Measurements from ENCODE around the gene GRXCR2. TPM values are rescaled to one million over a fixed set of nuclear protein-coding genes. Genes with fewer than 3 reads are reported as not detected.

Gene GRXCR2
- total RNA-seq, 3 donors from 2014 or later = not detected

- no peaks in the 10 kb centered on the region for H3K36me3 Mint-ChIP-seq (ENCODE audit: insufficient read depth)
- H3K4me1 Mint-ChIP-seq (ENCODE audit: low read depth) = peaks cover 9% of the 10 kb centered on the region
- peak overlapping the region; percentile 64 for H3K4me3 Mint-ChIP-seq
- H3K9me3 Mint-ChIP-seq = no peaks in the 10 kb centered on the region
- H3K27me3 Mint-ChIP-seq (ENCODE audit: low read depth) = peaks cover 13% of the 10 kb centered on the region
- DNase-seq (no peak), ATAC-seq (no peak)
These were observed 37.0 kb downstream of the GRXCR2 start for GRCh38 chr5:145835848-145836239.

GRCh38 chr5:145834917-145835847 lies 37.6 kb downstream of the GRXCR2 start, which contains the start of gene PRELID2:
PRELID2 (minus strand) TSS chr5:145835342; CDS start chr5:145835251, 91 bp downstream.
- peaks cover 9% of the 10 kb centered on the region for H3K4me1 Mint-ChIP-seq (ENCODE audit: low read depth)
- peak within 1 kb of the TSS; percentile 64 for H3K4me3 Mint-ChIP-seq
- DNase-seq (peak; percentile 31), ATAC-seq (peak; percentile 74 to 79)
- H3K36me3 Mint-ChIP-seq (ENCODE audit: insufficient read depth) = no peaks in the 10 kb centered on the region
- no peaks in the 10 kb centered on the region for H3K9me3 Mint-ChIP-seq
- peaks cover 13% of the 10 kb centered on the region for H3K27me3 Mint-ChIP-seq (ENCODE audit: low read depth)

GRCh38 chr5:145834554-145834916 lies 38.3 kb downstream of the GRXCR2 start:
- no peaks in the 10 kb centered on the region for H3K9me3 Mint-ChIP-seq
- H3K4me3 Mint-ChIP-seq = peak overlapping the region; percentile 58
- ATAC-seq (no peak), DNase-seq (no peak)
- peaks cover 9% of the 10 kb centered on the region for H3K4me1 Mint-ChIP-seq (ENCODE audit: low read depth)
- peaks cover 13% of the 10 kb centered on the region for H3K27me3 Mint-ChIP-seq (ENCODE audit: low read depth)
- no peaks in the 10 kb centered on the region for H3K36me3 Mint-ChIP-seq (ENCODE audit: insufficient read depth)

DNA sequence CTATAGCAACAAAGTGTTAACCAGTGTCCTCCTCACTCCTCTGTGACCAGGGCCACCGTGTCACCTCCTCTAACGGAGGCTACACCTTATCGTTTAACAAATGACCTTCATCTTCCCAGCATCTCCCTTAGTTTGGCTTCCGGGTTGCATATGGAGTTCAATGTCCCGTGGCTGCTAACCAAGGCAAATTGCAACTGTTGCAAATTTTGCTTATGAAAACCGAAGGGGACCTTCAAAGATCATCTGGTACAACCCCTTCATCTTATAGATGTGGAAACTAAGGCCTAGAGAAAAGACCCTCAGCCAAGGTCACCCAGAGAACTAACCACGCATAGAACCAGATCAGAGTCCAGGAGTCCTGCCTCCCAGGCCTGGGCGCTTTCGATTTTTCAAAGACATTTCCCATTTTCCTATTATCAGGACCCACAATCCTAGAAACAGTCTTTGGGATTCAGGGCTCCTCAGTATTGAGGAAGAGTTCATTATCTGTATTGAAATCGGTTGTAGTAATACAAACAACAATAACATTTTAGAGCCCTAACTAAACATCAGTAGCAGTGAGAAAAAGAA lies 39.1 kb downstream of the GRXCR2 start:
- peaks cover 9% of the 10 kb centered on the region for H3K4me1 Mint-ChIP-seq (ENCODE audit: low read depth)
- H3K36me3 Mint-ChIP-seq (ENCODE audit: insufficient read depth) = no peaks in the 10 kb centered on the region
- ATAC-seq (no peak), DNase-seq (no peak)
- H3K4me3 Mint-ChIP-seq = peak overlapping the region; percentile 24
- H3K9me3 Mint-ChIP-seq = no peaks in the 10 kb centered on the region
- peaks cover 11% of the 10 kb centered on the region for H3K27me3 Mint-ChIP-seq (ENCODE audit: low read depth)

GRCh38 chr5:145830594-145830993 lies 42.2 kb downstream of the GRXCR2 start:
- no peak for ATAC-seq
- Mint-ChIP-seq H3K4me3 (no peak overlapping the region), H3K27me3 (ENCODE audit: low read depth) (peaks cover 5% of the 10 kb centered on the region)

GRCh38 chr5:145829708-145830361 lies 43.0 kb downstream of the GRXCR2 start:
- Mint-ChIP-seq H3K27me3 (ENCODE audit: low read depth) (peaks cover 4% of the 10 kb centered on the region), H3K4me1 (ENCODE audit: low read depth) (no peaks in the 10 kb centered on the region), H3K9me3 (no peaks in the 10 kb centered on the region), H3K4me3 (no peak overlapping the region), H3K36me3 (ENCODE audit: insufficient read depth) (no peaks in the 10 kb centered on the region)
- no peak for ATAC-seq
- DNase-seq = no peak

More at GRCh38 chr5:145830594-145830993, 42.2 kb downstream of the GRXCR2 start:
- Mint-ChIP-seq H3K36me3 (ENCODE audit: insufficient read depth) (no peaks in the 10 kb centered on the region), H3K4me1 (ENCODE audit: low read depth) (peaks cover 2% of the 10 kb centered on the region), H3K9me3 (no peaks in the 10 kb centered on the region)
- DNase-seq = no peak

GRCh38 chr5:145826895-145827674 lies 45.7 kb downstream of the GRXCR2 start:
- no peak overlapping the region for H3K4me3 Mint-ChIP-seq

DNA sequence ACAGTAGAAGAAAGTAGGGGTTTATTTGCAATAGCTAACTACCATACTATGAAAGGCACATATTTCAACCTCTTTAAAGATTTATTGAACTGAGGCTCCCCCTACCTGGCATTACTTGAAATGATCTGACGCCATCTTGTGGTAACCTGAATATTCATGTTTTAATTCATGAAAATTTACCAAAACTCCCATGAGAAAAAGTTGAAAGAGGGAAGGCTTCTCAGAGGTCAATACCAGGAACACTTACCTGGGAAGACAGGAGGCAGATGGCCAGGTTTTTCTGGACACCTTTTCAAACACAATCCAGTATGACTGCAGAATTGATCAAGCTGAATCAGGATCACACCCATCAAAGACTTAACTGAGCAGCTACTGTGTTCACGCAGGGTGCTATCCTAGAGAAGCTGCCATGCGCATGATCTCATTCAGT lies 47.0 kb downstream of the GRXCR2 start:
- Mint-ChIP-seq H3K4me3 (no peak overlapping the region), H3K9me3 (no peaks in the 10 kb centered on the region), H3K27me3 (ENCODE audit: low read depth) (no peaks in the 10 kb centered on the region), H3K36me3 (ENCODE audit: insufficient read depth) (no peaks in the 10 kb centered on the region), H3K4me1 (ENCODE audit: low read depth) (no peaks in the 10 kb centered on the region)
- ATAC-seq (no peak), DNase-seq (no peak)

More at GRCh38 chr5:145826895-145827674, 45.7 kb downstream of the GRXCR2 start:
- Mint-ChIP-seq H3K9me3 (no peaks in the 10 kb centered on the region), H3K27me3 (ENCODE audit: low read depth) (no peaks in the 10 kb centered on the region), H3K4me1 (ENCODE audit: low read depth) (no peaks in the 10 kb centered on the region), H3K36me3 (ENCODE audit: insufficient read depth) (no peaks in the 10 kb centered on the region)
- no peak for ATAC-seq
- DNase-seq = no peak

DNA sequence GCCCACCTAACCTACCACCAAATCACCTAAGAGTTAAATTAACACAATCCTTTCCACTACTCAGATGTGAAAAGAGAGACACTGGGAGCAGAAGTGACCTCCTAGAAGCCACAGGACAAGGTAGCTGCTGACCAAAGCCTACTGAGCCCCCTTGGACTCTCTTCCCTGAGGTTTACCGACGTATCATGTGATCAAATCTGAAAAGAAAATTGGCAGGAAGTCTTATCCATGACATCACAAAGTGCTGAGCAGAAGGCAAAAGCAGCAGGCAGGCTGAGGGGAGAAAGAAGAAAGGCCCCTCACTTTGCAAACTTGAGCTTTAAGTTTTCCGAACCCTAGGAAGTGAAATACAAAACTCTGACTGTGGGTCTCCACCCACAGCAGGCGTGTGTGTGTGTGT lies 48.8 kb downstream of the GRXCR2 start:
- H3K36me3 Mint-ChIP-seq (ENCODE audit: insufficient read depth) = no peaks in the 10 kb centered on the region
- H3K27me3 Mint-ChIP-seq (ENCODE audit: low read depth) = no peaks in the 10 kb centered on the region
- H3K4me3 Mint-ChIP-seq = no peak overlapping the region
- H3K9me3 Mint-ChIP-seq = no peaks in the 10 kb centered on the region
- no peak for DNase-seq
- ATAC-seq = no peak
- no peaks in the 10 kb centered on the region for H3K4me1 Mint-ChIP-seq (ENCODE audit: low read depth)

DNA sequence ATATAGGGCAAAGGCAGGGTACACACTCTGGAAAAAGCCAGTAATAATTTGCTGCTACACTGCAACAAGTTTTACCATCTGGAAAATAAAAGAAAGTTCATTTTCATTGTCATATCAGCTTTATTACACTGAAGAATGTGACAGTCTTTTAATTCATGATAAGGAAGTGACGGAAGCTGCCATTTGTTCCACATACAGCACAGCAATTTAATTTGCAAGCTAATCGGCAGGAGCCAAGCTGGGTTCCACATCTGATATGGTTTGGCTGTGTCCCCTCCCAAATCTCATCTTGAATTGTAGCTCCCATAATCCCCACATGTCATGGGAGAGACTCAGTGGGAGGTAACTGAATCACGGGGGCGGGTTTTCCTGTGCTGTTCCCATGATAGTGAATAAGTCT lies 54.2 kb downstream of the GRXCR2 start:
- no peak for DNase-seq
- no peaks in the 10 kb centered on the region for H3K4me1 Mint-ChIP-seq (ENCODE audit: low read depth)
- H3K27me3 Mint-ChIP-seq (ENCODE audit: low read depth) = no peaks in the 10 kb centered on the region
- no peaks in the 10 kb centered on the region for H3K9me3 Mint-ChIP-seq
- H3K4me3 Mint-ChIP-seq = no peak overlapping the region
- no peaks in the 10 kb centered on the region for H3K36me3 Mint-ChIP-seq (ENCODE audit: insufficient read depth)
- no peak for ATAC-seq

DNA sequence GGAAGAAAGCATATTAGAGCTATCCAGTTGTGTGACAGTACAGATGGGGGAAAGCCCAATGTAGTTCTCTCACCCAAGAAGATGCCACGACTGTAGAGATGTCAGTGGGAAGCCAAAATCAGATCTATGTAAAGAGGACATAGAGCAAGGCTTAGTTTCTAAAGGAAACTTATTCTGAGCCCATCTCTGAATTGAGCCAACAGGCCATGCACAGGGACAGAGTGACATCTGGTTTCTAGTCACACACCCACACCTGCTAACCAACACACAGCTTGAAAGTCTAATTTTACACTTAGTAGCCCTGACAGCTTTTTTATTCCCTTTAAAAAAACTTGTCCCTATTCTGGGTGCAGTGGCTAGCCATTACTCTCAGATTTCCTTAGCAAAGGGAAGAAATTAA lies 59.9 kb downstream of the GRXCR2 start:
- Mint-ChIP-seq H3K4me3 (no peak overlapping the region), H3K36me3 (ENCODE audit: insufficient read depth) (no peaks in the 10 kb centered on the region), H3K9me3 (no peaks in the 10 kb centered on the region), H3K4me1 (ENCODE audit: low read depth) (no peaks in the 10 kb centered on the region), H3K27me3 (ENCODE audit: low read depth) (no peaks in the 10 kb centered on the region)
- ATAC-seq (no peak), DNase-seq (no peak)

DNA sequence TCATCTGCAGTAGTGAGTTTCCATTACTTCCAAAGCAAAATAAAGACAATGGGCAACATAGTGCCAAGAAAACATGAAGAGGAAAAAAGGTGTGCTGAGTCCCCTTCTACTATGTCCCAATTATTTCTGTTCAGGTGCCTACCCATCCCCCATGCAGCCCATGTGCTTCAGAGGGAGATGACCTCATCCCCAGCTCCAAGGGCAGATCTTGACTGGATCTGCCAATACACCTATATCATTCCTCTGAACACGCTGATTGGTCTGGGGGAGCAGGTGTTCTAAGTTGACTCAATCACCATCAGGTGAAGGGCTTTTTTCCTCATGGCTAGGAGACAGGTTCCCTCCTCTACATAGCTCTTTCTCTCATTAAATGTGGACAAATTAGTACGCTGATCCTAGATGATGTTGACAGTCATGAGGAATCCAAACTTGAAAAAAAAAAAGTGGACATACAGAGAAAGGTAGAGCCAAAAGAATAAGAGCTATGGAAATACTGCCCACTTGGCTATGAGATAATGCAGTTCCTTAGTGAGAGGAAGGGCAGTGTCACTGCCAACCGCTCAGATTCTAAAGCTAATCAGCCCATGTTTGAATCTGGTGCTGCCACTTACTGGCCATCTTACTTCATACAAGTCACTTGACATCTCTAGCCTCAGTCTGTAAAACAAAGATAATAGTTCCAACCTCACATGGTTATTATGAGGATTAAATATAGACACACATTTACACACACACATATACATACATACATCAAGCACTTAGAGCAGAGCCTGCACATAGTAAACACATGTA lies 60.8 kb downstream of the GRXCR2 start:
- no peak overlapping the region for H3K4me3 Mint-ChIP-seq
- H3K36me3 Mint-ChIP-seq (ENCODE audit: insufficient read depth) = no peaks in the 10 kb centered on the region
- ATAC-seq (no peak), DNase-seq (no peak)
- H3K4me1 Mint-ChIP-seq (ENCODE audit: low read depth) = no peaks in the 10 kb centered on the region
- no peaks in the 10 kb centered on the region for H3K27me3 Mint-ChIP-seq (ENCODE audit: low read depth)
- no peaks in the 10 kb centered on the region for H3K9me3 Mint-ChIP-seq

Measured in activated T-cell treated with anti-CD3 and anti-CD28 coated beads, Interleukin-2, amount 50 U/mL, for 4 hours (primary cell).